ENCODE measurements around the gene KYNU. TPM values are rescaled to one million over a fixed set of nuclear protein-coding genes. Genes with fewer than 3 reads are reported as not detected.

The KYNU gene
- total and polyA plus RNA-seq, 2 experiments from 2014 or later = 7.6 to 13.1 TPM

GRCh38 chr2:142869461-142870106 lies 7.9 kb upstream of the KYNU start:
- no peak overlapping the region for H3K4me3 ChIP-seq
- H3K4me2 ChIP-seq = peak overlapping the region; percentile 20
- no peaks in the 10 kb centered on the region for H3K9me3 ChIP-seq (ENCODE audit: low read depth)

GRCh38 chr2:142870526-142870925 lies 6.9 kb upstream of the KYNU start:
- Histone ChIP-seq H3K27ac (no peak overlapping the region), H3K4me2 (no peak overlapping the region), H3K9me2 (replicated peaks; ENCODE audit: insufficient read depth) (no peaks in the 10 kb centered on the region), H4K20me1 (ENCODE audit: insufficient read depth, poor library complexity, severe bottlenecking) (no peaks in the 10 kb centered on the region), H2AFZ (no peak overlapping the region), H3K4me1 (ENCODE audit: insufficient read depth) (peaks cover 19% of the 10 kb centered on the region), H3K27me3 (no peaks in the 10 kb centered on the region), H3K79me2 (no peaks in the 10 kb centered on the region), H3K4me3 (no peak overlapping the region), H3K36me3 (replicated peaks; ENCODE audit: insufficient read depth, low read depth) (no peaks in the 10 kb centered on the region), H3K9me3 (ENCODE audit: low read depth) (no peaks in the 10 kb centered on the region)
- WGBS (ENCODE audit: low lambda C conversion rate, missing lambda C conversion rate) = 93% methylated on average over 2 of the region's 2 CpGs
- TF ChIP-seq EZH2phosphoT487 (IDR thresholded peaks at IDR 0.05; ENCODE audit: low read depth, severe bottlenecking, unreplicated experiment) (no peak), CTCF (IDR thresholded peaks at IDR 0.05; ENCODE audit: poor library complexity) (no peak), EZH2 (IDR thresholded peaks at IDR 0.05; ENCODE audit: borderline replicate concordance) (no peak)
- DNase-seq (ENCODE audit: low spot score) = no peak

More at GRCh38 chr2:142869461-142870106, 7.9 kb upstream of the KYNU start:
- Histone ChIP-seq H3K79me2 (no peaks in the 10 kb centered on the region), H3K27me3 (no peaks in the 10 kb centered on the region), H2AFZ (peak overlapping the region; percentile 31), H3K9me2 (replicated peaks; ENCODE audit: insufficient read depth) (no peaks in the 10 kb centered on the region), H4K20me1 (ENCODE audit: insufficient read depth, poor library complexity, severe bottlenecking) (no peaks in the 10 kb centered on the region), H3K4me1 (ENCODE audit: insufficient read depth) (peaks cover 15% of the 10 kb centered on the region), H3K27ac (peak overlapping the region; percentile 50), H3K36me3 (replicated peaks; ENCODE audit: insufficient read depth, low read depth) (no peaks in the 10 kb centered on the region)
- 68% methylated on average over 5 of the region's 5 CpGs for WGBS (ENCODE audit: low lambda C conversion rate, missing lambda C conversion rate)
- DNase-seq (ENCODE audit: low spot score) = no peak
- no peak for TF ChIP-seq EZH2phosphoT487 (IDR thresholded peaks at IDR 0.05; ENCODE audit: low read depth, severe bottlenecking, unreplicated experiment)

- Histone ChIP-seq H3K36me3 (replicated peaks; ENCODE audit: insufficient read depth, low read depth) (no peaks in the 10 kb centered on the region), H3K9me2 (replicated peaks; ENCODE audit: insufficient read depth) (no peaks in the 10 kb centered on the region), H3K4me3 (no peak overlapping the region), H3K79me2 (no peaks in the 10 kb centered on the region), H2AFZ (no peak overlapping the region), H3K9me3 (ENCODE audit: low read depth) (no peaks in the 10 kb centered on the region), H3K4me1 (ENCODE audit: insufficient read depth) (peaks cover 12% of the 10 kb centered on the region), H3K27ac (no peak overlapping the region), H3K27me3 (no peaks in the 10 kb centered on the region), H3K4me2 (no peak overlapping the region), H4K20me1 (ENCODE audit: insufficient read depth, poor library complexity, severe bottlenecking) (no peaks in the 10 kb centered on the region)
- 96% methylated on average over 6 of the region's 6 CpGs for WGBS (ENCODE audit: low lambda C conversion rate, missing lambda C conversion rate)
- DNase-seq (ENCODE audit: low spot score) = no peak
- TF ChIP-seq CTCF (IDR thresholded peaks at IDR 0.05; ENCODE audit: poor library complexity) (no peak), EZH2phosphoT487 (IDR thresholded peaks at IDR 0.05; ENCODE audit: low read depth, severe bottlenecking, unreplicated experiment) (no peak), EZH2 (IDR thresholded peaks at IDR 0.05; ENCODE audit: borderline replicate concordance) (no peak)
Observed at GRCh38 chr2:142871396-142871795, 6.1 kb upstream of the KYNU start.

- Histone ChIP-seq H3K4me2 (no peak overlapping the region), H3K9me2 (replicated peaks; ENCODE audit: insufficient read depth) (no peaks in the 10 kb centered on the region), H3K27ac (peak overlapping the region; percentile 90), H3K9me3 (ENCODE audit: low read depth) (no peaks in the 10 kb centered on the region), H3K27me3 (no peaks in the 10 kb centered on the region), H3K79me2 (no peaks in the 10 kb centered on the region), H4K20me1 (ENCODE audit: insufficient read depth, poor library complexity, severe bottlenecking) (no peaks in the 10 kb centered on the region), H2AFZ (no peak overlapping the region), H3K4me1 (ENCODE audit: insufficient read depth) (peaks cover 12% of the 10 kb centered on the region), H3K36me3 (replicated peaks; ENCODE audit: insufficient read depth, low read depth) (no peaks in the 10 kb centered on the region), H3K4me3 (no peak overlapping the region)
- 91% methylated on average over 6 of the region's 6 CpGs for WGBS (ENCODE audit: low lambda C conversion rate, missing lambda C conversion rate)
- no peak for DNase-seq (ENCODE audit: low spot score)
- TF ChIP-seq CTCF (IDR thresholded peaks at IDR 0.05; ENCODE audit: poor library complexity) (no peak), EZH2 (IDR thresholded peaks at IDR 0.05; ENCODE audit: borderline replicate concordance) (no peak)
Observed at GRCh38 chr2:142872882-142873724, 4.4 kb upstream of the KYNU start.

Measured in hepatocyte (in vitro differentiated cells).